Activated CD4-positive, alpha-beta T cell treated with anti-CD3 and anti-CD28 coated beads, Interleukin-2, amount 10 ng/mL, durations not matched to agents 7 days and 5 days (primary cell): ENCODE data around the gene PIGW. TPM values are rescaled to one million over a fixed set of nuclear protein-coding genes. Genes with fewer than 3 reads are reported as not detected.
A peak's percentile ranks its signal among the peaks of the same experiment; 100 is the strongest.

Experiments
- CTCF ChIA-PET: fragments of 350-600 bp; sonication (Branson Sonifier 250); formaldehyde crosslinking; loops from one replicate; lab custom pipeline; 2021; ENCODE audit warnings: antibody characterized with exemption; lab: Charles Lee
- POLR2A ChIA-PET: fragments of 350-600 bp; sonication (Branson Sonifier 250); formaldehyde crosslinking; loops from one replicate; lab custom pipeline; 2021; ENCODE audit warnings: antibody characterized with exemption; lab: Charles Lee
- DNase-seq: peaks from one replicate; pipeline ENCODE4 v3.0.0-alpha.2; 2020
- H3K27ac Mint-ChIP-seq: one replicate; pipeline ENCODE4 v1.8.0; 2021; ENCODE audit warnings: mild to moderate bottlenecking, moderate library complexity, mixed read lengths
- H3K27me3 Mint-ChIP-seq: one replicate; pipeline ENCODE4 v1.8.0; 2021; ENCODE audit warnings: mixed read lengths
- H3K36me3 Mint-ChIP-seq: one replicate; pipeline ENCODE4 v1.8.0; 2021; ENCODE audit warnings: low read depth, mixed read lengths
- H3K4me1 Mint-ChIP-seq: one replicate; pipeline ENCODE4 v1.8.0; 2021; ENCODE audit warnings: mixed read lengths
- H3K4me3 Mint-ChIP-seq: one replicate; pipeline ENCODE4 v1.8.0; 2021; ENCODE audit warnings: mild to moderate bottlenecking, moderate library complexity, mixed read lengths
- H3K9me3 Mint-ChIP-seq: one replicate; pipeline ENCODE4 v1.8.0; 2021; ENCODE audit warnings: mixed read lengths
- total RNA-seq, 2 experiments: library from RNA; stranded (reverse); gene quantifications; one replicate each; pipeline ENCODE4 v1.2.3, GENCODE V29; 2021

Gene PIGW
- total RNA-seq, 2 experiments from 2014 or later: 12.8 to 15.2 TPM

- CTCF ChIA-PET: interaction anchor here (0.6 to 1.2 kb wide), 6 partner anchors 10 to 645 kb away, joined by 3 to 5 read pairs (median 3); no protein-coding TSS in a partner anchor
- H3K4me1 Mint-ChIP-seq: peaks cover 43% of the 10 kb centered on the region
- peak overlapping the region; percentile 93 for H3K4me3 Mint-ChIP-seq
- peak overlapping the region; percentile 99 for H3K27ac Mint-ChIP-seq
- peaks cover 39% of the 10 kb centered on the region for H3K36me3 Mint-ChIP-seq
- DNase-seq: no peak
- H3K27me3 Mint-ChIP-seq: no peaks in the 10 kb centered on the region
- H3K9me3 Mint-ChIP-seq: peaks cover 3% of the 10 kb centered on the region
- POLR2A ChIA-PET: interaction anchor here (1.1 kb wide), 1 partner anchor 10 kb away, joined by 3 read pairs; the partner anchor contains the start of gene GGNBP2
Observed at GRCh38 chr17:36535669-36536081, 888 bp downstream of the PIGW start.

DNA sequence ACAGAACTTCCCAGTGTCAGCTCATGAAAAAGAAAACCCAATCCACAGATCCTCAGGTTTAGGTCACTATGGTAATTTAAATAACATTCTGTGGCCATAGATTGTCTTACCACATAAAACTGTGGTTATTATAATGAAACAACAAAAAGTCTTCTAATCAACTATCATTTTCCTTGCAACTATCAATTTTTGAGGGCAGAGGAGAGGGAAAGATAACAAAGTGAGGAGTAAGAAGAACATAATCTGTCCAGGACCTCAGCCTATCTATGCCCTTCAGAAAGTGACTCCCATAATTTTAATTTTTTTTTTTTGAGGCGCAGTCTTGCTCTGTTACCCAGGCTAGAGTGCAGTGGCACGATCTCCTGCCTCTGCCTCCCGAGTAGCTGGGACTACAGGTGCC, 5.9 kb downstream of the PIGW start:
- Mint-ChIP-seq H3K9me3 (peaks cover 3% of the 10 kb centered on the region), H3K4me1 (peaks cover 28% of the 10 kb centered on the region), H3K27me3 (no peaks in the 10 kb centered on the region), H3K4me3 (no peak overlapping the region), H3K36me3 (peaks cover 26% of the 10 kb centered on the region), H3K27ac (no peak overlapping the region)
- DNase-seq: no peak
- CTCF ChIA-PET: no interaction called here
- POLR2A ChIA-PET: no interaction called here

GRCh38 chr17:36542755-36543154, 8.0 kb downstream of the PIGW start:
- POLR2A ChIA-PET: interaction anchor here (0.6 kb wide), 1 partner anchor 78 kb away, joined by 4 read pairs; no protein-coding TSS in a partner anchor
- H3K36me3 Mint-ChIP-seq: peaks cover 30% of the 10 kb centered on the region
- CTCF ChIA-PET: interaction anchor here (1.3 to 1.7 kb wide), 2 partner anchors 9 to 30 kb away, joined by 3 to 9 read pairs; partner anchors contain the start of genes MYO19 and PIGW
- no peaks in the 10 kb centered on the region for H3K9me3 Mint-ChIP-seq
- H3K27me3 Mint-ChIP-seq: no peaks in the 10 kb centered on the region
- DNase-seq: no peak
- H3K4me3 Mint-ChIP-seq: peak overlapping the region; percentile 22
- no peak overlapping the region for H3K27ac Mint-ChIP-seq
- peaks cover 18% of the 10 kb centered on the region for H3K4me1 Mint-ChIP-seq

DNA sequence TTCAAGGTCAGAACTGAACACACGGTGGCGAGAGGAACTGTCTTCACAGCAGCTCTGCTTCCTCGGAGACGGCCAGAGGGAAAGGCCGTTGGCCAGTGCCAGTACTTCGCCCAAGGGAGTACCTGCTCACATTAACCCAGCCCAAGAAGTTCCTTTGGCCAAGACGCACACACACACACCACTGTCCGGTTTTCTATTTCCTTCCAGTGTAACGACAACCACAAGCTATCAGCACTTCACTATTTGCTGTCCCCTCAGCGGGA, 9.2 kb downstream of the PIGW start:
- POLR2A ChIA-PET: no interaction called here
- H3K27ac Mint-ChIP-seq: peak overlapping the region; percentile 98
- peaks cover 28% of the 10 kb centered on the region for H3K4me1 Mint-ChIP-seq

DNA sequence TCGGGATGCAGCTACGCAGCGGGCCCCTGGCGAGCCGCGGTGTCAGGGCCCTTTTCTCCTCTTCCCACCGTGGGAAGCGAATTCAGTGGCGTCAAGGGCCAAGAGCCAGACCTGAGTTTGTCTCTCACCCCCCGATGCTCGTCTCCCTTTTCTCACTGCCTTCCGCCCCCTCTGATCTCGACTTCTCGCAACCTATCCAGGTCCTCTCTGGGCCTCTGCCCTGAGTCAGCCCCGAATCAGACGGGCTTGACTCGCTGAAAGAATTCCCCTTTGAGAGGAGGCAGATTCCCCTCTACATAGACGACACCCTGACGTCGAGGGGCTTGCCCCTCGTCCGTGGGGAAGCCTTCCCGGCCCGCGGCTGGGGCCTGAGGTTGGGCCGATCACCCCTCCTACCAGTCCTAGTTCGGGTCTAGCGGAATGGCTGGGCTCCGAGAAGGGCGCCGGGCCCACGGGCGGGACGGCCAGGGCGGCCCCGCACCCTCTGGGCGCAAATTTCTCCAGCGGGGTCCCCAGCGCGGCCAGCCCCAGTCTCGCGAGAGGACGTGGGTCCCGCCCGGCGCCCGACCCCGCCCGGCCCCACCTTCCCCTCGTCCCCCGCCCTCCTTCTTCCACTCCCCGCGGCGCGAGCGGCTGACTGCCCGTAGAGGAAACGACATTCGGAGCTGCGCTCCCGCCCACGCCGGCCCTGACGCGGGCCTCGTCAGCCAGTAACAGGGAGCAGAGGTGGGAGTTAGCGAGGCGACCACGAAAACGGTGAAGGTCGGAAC, 9.7 kb downstream of the PIGW start, which contains the start of gene GGNBP2:
Gene GGNBP2 (plus strand): TSS at position 613 of the 770 bp plus-strand sequence. CDS start 806 bp downstream, outside the sequence.
- peak; percentile 95 for DNase-seq
- peak within 1 kb of the TSS; percentile 98 for H3K27ac Mint-ChIP-seq
- ChIA-PET POLR2A (interaction anchor here (1.2 to 1.4 kb wide), 2 partner anchors 9 to 11 kb away, joined by 3 to 4 read pairs; no protein-coding TSS in a partner anchor), CTCF (interaction anchor here (1.1 kb wide), 1 partner anchor 57 kb away, joined by 3 read pairs; the partner anchor contains the start of gene MRM1)
- peaks cover 31% of the 10 kb centered on the region for H3K4me1 Mint-ChIP-seq
- no peaks in the 10 kb centered on the region for H3K27me3 Mint-ChIP-seq
- H3K36me3 Mint-ChIP-seq: peaks cover 35% of the 10 kb centered on the region
- peak within 1 kb of the TSS; percentile 88 for H3K4me3 Mint-ChIP-seq
- no peaks in the 10 kb centered on the region for H3K9me3 Mint-ChIP-seq

More for the DNA sequence above, 9.2 kb downstream of the PIGW start:
- H3K4me3 Mint-ChIP-seq: peak overlapping the region; percentile 88
- H3K27me3 Mint-ChIP-seq: no peaks in the 10 kb centered on the region
- CTCF ChIA-PET: interaction anchor here (1.1 kb wide), 1 partner anchor 58 kb away, joined by 3 read pairs; the partner anchor contains the start of gene MRM1
- peaks cover 35% of the 10 kb centered on the region for H3K36me3 Mint-ChIP-seq
- DNase-seq: peak; percentile 22
- H3K9me3 Mint-ChIP-seq: no peaks in the 10 kb centered on the region

DNA sequence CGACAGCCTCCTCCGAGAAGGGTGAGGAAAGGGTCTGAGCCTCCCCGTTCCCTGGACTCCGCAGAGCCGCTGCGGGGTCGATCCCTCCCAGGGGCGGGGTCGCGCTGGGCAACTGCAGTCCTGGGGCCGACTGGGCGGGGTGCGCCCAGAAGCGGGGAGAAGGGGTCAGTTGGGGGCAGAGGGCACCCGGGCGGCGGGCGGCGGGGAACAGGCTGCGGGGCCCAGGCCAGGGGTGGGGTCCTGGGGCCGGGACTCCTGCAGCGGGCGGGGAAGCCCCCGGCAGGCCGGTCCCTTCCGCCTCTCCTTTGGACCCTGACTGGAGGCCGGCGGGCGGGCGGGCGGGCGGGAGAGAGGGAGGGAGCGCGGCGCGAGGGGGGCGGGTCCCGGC, 10.3 kb downstream of the PIGW start:
- POLR2A ChIA-PET: interaction anchor here (0.8 to 1.4 kb wide), 3 partner anchors 9 to 25 kb away, joined by 3 to 4 read pairs (median 4); no protein-coding TSS in a partner anchor
- Mint-ChIP-seq H3K4me3 (peak overlapping the region; percentile 88), H3K27me3 (no peaks in the 10 kb centered on the region), H3K27ac (peak overlapping the region; percentile 98), H3K36me3 (peaks cover 34% of the 10 kb centered on the region), H3K4me1 (peaks cover 37% of the 10 kb centered on the region), H3K9me3 (no peaks in the 10 kb centered on the region)
- CTCF ChIA-PET: interaction anchor here (1.2 to 1.6 kb wide), 2 partner anchors 11 to 44 kb away, joined by 3 to 9 read pairs; partner anchors contain the start of genes MYO19 and PIGW
- DNase-seq: no peak

GRCh38 chr17:36545465-36546417, 11.0 kb downstream of the PIGW start:
- Mint-ChIP-seq H3K4me1 (peaks cover 43% of the 10 kb centered on the region), H3K4me3 (peak overlapping the region; percentile 88), H3K9me3 (no peaks in the 10 kb centered on the region), H3K27me3 (no peaks in the 10 kb centered on the region), H3K27ac (peak overlapping the region; percentile 95), H3K36me3 (peaks cover 39% of the 10 kb centered on the region)
- POLR2A ChIA-PET: interaction anchor here (0.5 to 1.4 kb wide), 6 partner anchors 10 to 1004 kb away, joined by 3 to 5 read pairs (median 4); no protein-coding TSS in a partner anchor
- peak; percentile 96 for DNase-seq
- CTCF ChIA-PET: interaction anchor here (0.6 to 1.6 kb wide), 7 partner anchors 10 to 107 kb away, joined by 3 to 9 read pairs (median 3); partner anchors contain the start of genes MYO19 and PIGW

- POLR2A ChIA-PET: no interaction called here
- Mint-ChIP-seq H3K9me3 (no peaks in the 10 kb centered on the region), H3K27me3 (no peaks in the 10 kb centered on the region), H3K4me3 (peak overlapping the region; percentile 88), H3K36me3 (peaks cover 41% of the 10 kb centered on the region), H3K4me1 (peaks cover 48% of the 10 kb centered on the region), H3K27ac (peak overlapping the region; percentile 95)
- no peak for DNase-seq
- CTCF ChIA-PET: interaction anchor here (0.6 to 1.6 kb wide), 7 partner anchors 10 to 107 kb away, joined by 3 to 9 read pairs (median 3); partner anchors contain the start of genes MYO19 and PIGW
Observed at GRCh38 chr17:36546418-36547093, 11.8 kb downstream of the PIGW start.

DNA sequence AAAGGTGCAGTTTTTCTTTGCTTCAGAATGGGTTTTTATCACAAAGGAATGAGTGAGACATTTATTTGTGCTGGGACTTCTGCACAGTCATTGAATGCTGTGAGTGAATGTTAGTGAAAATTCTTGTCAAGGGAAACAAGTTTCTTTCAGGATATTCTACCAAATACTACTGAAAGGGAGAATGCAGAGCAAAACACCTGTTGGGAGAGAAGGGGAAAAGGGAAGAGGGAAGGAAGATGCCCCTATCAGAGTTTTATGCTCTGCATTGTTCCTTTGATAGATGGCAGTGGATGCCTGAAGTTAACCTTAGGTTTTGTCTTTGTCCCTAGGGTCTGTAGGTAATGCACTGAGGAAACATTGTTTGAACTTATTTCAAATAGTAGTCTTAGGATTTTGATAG, 13.0 kb downstream of the PIGW start:
- H3K9me3 Mint-ChIP-seq: no peaks in the 10 kb centered on the region
- peaks cover 41% of the 10 kb centered on the region for H3K36me3 Mint-ChIP-seq
- no peak for DNase-seq
- no peaks in the 10 kb centered on the region for H3K27me3 Mint-ChIP-seq
- ChIA-PET POLR2A (no interaction called here), CTCF (no interaction called here)
- peak overlapping the region; percentile 95 for H3K27ac Mint-ChIP-seq
- peaks cover 51% of the 10 kb centered on the region for H3K4me1 Mint-ChIP-seq
- peak overlapping the region; percentile 88 for H3K4me3 Mint-ChIP-seq

DNA sequence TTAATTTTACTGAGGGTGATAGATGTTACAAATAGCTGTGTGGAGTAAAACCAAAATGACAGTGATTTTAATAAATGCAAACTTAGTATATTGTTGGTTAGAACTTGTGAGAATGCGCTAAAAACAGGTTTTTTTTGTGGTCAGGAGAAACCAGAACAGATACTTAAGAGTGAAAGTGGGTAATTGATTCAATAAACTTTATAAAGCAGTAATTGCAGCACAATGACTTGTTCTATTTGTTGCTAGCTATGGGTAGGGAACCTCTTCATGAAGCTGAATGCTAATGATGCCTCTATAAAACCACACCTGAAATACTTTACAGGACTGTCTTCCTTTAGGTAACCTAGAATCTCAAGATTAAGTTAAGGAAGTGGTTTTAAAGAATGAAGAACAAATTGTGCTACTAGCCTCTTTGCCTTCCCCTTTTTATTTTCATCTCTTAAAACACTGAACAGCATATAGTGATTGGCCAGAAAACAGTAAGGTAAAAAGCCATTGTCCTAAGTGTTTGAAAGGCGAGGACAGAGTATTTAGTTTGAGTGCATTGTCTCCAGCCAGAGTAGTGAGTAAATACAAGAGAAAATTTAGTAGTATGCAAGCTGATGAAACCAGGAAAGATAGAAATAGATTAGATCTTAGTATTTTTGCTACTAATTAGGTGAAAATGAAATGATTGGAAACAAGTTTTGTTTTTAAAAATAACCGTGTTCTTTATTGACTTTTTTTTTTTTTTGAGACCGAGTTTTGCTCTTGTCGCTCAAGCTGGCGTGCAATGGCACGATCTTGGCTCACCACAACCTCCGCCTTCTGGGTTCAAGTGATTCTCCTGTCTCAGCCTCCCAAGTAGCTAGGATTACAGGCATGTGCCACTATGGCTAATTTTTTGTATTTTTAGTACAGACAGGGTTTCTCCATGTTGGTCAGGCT, 16.0 kb downstream of the PIGW start:
- Mint-ChIP-seq H3K36me3 (peaks cover 49% of the 10 kb centered on the region), H3K27ac (peak overlapping the region; percentile 79), H3K4me3 (peak overlapping the region; percentile 32), H3K9me3 (no peaks in the 10 kb centered on the region), H3K27me3 (no peaks in the 10 kb centered on the region), H3K4me1 (peaks cover 62% of the 10 kb centered on the region)
- DNase-seq: no peak
- ChIA-PET POLR2A (no interaction called here), CTCF (interaction anchor here (0.9 to 1.1 kb wide), 3 partner anchors 9 to 52 kb away, joined by 3 read pairs; partner anchors contain the start of gene MRM1)

GRCh38 chr17:36553459-36553858, 18.7 kb downstream of the PIGW start:
- ChIA-PET POLR2A (interaction anchor here (0.6 kb wide), 1 partner anchor 30 kb away, joined by 9 read pairs; no protein-coding TSS in a partner anchor), CTCF (no interaction called here)
- no peak for DNase-seq
- H3K9me3 Mint-ChIP-seq: no peaks in the 10 kb centered on the region
- no peaks in the 10 kb centered on the region for H3K27me3 Mint-ChIP-seq
- peak overlapping the region; percentile 0 for H3K4me3 Mint-ChIP-seq
- peaks cover 43% of the 10 kb centered on the region for H3K36me3 Mint-ChIP-seq
- H3K27ac Mint-ChIP-seq: peak overlapping the region; percentile 51
- H3K4me1 Mint-ChIP-seq: peaks cover 56% of the 10 kb centered on the region
